Right renal cortex interstitium (tissue), 3 donors: ENCODE data around the gene TMPRSS3. TPM values are rescaled to one million over a fixed set of nuclear protein-coding genes. Genes with fewer than 3 reads are reported as not detected.

Experiments used
- DNase-seq, 3 donors: peaks; one replicate each; pipeline ENCODE4 v3.0.0-alpha.2; 2013; ENCODE audit warnings: low read depth in 3 of 3, low spot score in 2 of 3
- polyA plus RNA-seq, 3 donors: library from polyadenylated mRNA; unstranded; fragments of 120-200 nt; gene quantifications; one replicate each; pipeline ENCODE4 v1.2.1, GENCODE V29; 2013; ENCODE audit not compliant: insufficient read length in 3 of 3

Gene TMPRSS3
- polyA plus RNA-seq, 3 donors = 1.8 to 2.4 (median 2.1) TPM

- no peak for DNase-seq
These were observed 39.8 kb downstream of the TMPRSS3 start for GRCh38 chr21:42356046-42356445.

GRCh38 chr21:42353623-42354022 is 42.2 kb downstream of the TMPRSS3 start:
- no peak for DNase-seq

GRCh38 chr21:42352441-42353095 is 43.3 kb downstream of the TMPRSS3 start:
- DNase-seq = no peak

- no peak for DNase-seq
These were observed 44.0 kb downstream of the TMPRSS3 start for GRCh38 chr21:42351626-42352440.

GRCh38 chr21:42350927-42351426 is 44.9 kb downstream of the TMPRSS3 start, which contains the start of gene TFF2:
TFF2 (minus strand) TSS chr21:42350994; CDS start chr21:42350957, 37 bp downstream.
- DNase-seq = no peak

GRCh38 chr21:42350318-42350910 is 45.4 kb downstream of the TMPRSS3 start:
- no peak for DNase-seq

GRCh38 chr21:42349420-42350317 is 46.2 kb downstream of the TMPRSS3 start:
- DNase-seq = no peak

- no peak for DNase-seq
These were observed 47.1 kb downstream of the TMPRSS3 start for GRCh38 chr21:42348762-42349161.

- DNase-seq = no peak
These were observed 48.1 kb downstream of the TMPRSS3 start for GRCh38 chr21:42347601-42348327.

GRCh38 chr21:42346866-42347600 is 48.8 kb downstream of the TMPRSS3 start:
- DNase-seq = no peak

GRCh38 chr21:42346441-42346840 is 49.4 kb downstream of the TMPRSS3 start:
- DNase-seq = no peak

GRCh38 chr21:42344631-42345030 is 51.2 kb downstream of the TMPRSS3 start:
- DNase-seq = no peak

GRCh38 chr21:42343963-42344510 is 51.8 kb downstream of the TMPRSS3 start:
- DNase-seq = no peak

GRCh38 chr21:42343556-42343955 is 52.3 kb downstream of the TMPRSS3 start:
- no peak for DNase-seq

GRCh38 chr21:42343101-42343500 is 52.8 kb downstream of the TMPRSS3 start:
- no peak for DNase-seq

GRCh38 chr21:42341776-42342542 is 53.9 kb downstream of the TMPRSS3 start:
- no peak for DNase-seq

- no peak for DNase-seq
These were observed 55.4 kb downstream of the TMPRSS3 start for GRCh38 chr21:42340187-42341050.
